GM12872 (cell line): Measurements from ENCODE around the gene ADCY2.

Experiments
- TF ChIP-seq, protein P1 (sequence below): IDR thresholded peaks from 3 replicates; pipeline ENCODE4 v1.5.1; 2011; ENCODE audit warnings: low read depth, mild to moderate bottlenecking, low read length, moderate library complexity; ENCODE audit not compliant: insufficient read depth

Gene ADCY2

DNA sequence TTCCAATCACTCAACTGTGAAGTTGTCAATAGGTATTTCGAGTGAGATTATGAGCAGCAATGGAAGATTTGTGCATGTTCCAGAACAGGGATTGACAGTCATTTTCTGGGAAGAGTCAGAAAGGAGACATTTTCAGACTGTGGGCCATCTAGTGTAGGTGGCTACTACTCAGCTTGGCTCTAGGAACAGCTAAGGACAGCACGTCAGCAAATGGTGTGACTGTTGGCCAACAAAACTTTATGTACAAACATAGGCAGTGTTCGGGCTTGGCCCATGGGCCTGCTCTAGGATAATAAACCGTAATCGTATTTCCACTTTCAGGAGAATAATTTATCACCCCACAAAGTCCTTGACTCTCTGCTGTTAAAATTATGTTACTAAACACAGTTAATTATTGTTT lies 143.6 kb downstream of the ADCY2 start:
- TF ChIP-seq, protein P1, sequence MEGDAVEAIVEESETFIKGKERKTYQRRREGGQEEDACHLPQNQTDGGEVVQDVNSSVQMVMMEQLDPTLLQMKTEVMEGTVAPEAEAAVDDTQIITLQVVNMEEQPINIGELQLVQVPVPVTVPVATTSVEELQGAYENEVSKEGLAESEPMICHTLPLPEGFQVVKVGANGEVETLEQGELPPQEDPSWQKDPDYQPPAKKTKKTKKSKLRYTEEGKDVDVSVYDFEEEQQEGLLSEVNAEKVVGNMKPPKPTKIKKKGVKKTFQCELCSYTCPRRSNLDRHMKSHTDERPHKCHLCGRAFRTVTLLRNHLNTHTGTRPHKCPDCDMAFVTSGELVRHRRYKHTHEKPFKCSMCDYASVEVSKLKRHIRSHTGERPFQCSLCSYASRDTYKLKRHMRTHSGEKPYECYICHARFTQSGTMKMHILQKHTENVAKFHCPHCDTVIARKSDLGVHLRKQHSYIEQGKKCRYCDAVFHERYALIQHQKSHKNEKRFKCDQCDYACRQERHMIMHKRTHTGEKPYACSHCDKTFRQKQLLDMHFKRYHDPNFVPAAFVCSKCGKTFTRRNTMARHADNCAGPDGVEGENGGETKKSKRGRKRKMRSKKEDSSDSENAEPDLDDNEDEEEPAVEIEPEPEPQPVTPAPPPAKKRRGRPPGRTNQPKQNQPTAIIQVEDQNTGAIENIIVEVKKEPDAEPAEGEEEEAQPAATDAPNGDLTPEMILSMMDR: no peak

DNA sequence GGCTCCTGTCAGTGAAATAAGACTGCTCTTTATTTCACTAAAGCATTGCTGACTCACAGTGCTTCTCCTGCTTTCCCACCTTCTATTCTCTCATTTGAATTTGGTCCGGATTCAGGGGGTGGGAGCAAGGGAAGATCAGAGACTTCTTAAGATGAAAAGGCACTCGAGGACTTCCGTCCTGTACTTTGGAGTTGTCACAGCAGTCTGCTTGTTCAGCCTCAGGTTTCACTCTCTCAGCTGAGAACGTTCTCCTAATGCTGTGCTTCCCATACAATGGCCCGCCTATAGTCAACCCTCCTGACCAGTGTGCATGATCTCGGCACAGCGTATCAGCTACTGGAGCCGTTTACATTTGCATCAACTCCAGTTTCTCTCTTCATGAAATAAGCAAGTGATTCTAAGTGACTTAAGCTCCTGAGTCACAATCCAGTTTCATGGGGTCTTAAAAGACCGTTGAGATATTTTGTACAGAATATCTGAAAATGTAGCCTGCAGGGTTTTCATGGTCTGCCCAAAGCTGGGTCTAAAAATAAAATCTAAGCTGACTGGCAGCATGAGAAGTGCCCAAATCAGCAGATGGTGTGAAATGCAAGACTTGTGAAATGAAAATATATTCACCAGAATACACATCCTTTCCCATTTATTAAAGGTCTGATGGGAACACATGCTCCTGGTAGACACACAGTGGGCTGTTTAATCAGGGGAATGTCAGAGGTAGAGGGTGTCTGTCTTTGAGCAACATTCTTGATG lies 145.0 kb downstream of the ADCY2 start:
- TF ChIP-seq, protein P1: no peak

DNA sequence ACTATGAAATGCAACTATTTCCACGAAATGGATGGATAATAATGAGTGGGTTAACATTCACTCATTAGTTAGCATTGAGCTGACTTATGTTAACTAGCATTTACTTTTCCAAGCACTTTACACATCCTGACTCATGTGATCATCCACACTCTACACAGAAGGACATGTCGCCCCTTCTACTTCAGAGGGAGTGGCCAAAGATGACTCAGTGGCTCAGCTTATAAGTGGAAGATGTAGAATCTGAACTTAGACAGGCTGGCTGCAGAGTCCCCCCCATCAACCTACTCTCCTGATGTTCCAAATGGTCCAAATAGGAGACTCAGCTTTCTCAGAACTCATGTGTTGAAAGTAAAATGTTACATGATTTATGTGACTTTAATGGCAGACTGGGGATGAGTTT lies 146.0 kb downstream of the ADCY2 start:
- TF ChIP-seq, protein P1: no peak

DNA sequence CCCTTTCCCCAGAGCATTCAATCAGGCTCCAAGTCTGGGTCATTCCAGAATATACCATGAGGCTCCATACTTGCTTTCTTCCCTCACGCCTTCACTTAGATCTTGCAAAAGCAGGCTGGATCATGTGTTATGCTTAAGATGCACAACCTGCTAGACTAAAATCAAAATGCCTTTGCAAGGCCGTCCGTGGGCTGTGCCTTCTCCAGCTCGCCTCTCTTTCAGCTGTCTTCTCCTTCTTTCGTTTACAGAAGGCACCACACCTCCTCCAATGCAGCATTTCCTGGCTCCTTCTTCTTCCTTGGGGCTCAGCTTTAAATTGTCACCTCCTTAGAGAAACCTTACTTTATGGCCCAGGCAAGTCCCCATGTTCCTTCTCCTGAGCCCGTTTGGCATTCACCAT lies 150.6 kb downstream of the ADCY2 start:
- TF ChIP-seq, protein P1: no peak

DNA sequence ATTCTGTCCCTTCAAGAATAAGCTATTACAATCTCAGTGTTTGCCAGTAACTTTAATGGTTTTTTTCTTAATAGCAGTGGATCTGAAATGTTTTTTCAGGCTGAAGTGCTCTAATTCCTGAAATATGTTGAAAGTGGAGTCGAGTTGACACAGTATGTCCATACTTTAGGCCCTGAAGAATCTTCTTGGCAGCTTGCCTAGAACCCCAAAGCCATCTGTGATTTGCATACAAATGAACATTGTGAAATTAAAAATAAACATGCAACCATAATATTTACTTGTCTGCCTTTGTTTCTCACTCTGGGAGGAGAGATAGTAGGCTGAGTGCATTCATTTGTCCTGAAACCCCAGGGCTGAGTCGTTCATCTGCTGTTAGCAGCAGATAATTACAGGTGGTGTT lies 152.7 kb downstream of the ADCY2 start:
- TF ChIP-seq, protein P1: no peak

DNA sequence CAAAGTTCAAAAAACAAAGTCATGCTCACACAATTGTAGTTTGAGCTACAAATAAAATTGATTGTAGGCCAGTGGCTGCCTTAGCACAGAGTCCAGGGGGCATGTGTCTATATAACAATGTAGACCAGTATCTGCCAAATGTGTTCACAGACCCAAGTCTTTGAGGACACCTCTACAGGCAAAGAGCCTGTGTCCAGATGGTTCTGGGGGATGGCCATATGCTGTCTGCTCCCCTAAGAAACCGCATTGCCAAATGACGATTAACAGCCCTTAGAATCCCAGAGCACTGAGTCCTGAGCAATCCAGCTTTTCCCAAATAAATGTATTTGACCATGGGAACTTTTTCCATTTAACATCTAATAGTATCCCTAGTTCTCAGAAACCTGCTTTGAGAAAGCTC lies 169.6 kb downstream of the ADCY2 start:
- TF ChIP-seq, protein P1: no peak

DNA sequence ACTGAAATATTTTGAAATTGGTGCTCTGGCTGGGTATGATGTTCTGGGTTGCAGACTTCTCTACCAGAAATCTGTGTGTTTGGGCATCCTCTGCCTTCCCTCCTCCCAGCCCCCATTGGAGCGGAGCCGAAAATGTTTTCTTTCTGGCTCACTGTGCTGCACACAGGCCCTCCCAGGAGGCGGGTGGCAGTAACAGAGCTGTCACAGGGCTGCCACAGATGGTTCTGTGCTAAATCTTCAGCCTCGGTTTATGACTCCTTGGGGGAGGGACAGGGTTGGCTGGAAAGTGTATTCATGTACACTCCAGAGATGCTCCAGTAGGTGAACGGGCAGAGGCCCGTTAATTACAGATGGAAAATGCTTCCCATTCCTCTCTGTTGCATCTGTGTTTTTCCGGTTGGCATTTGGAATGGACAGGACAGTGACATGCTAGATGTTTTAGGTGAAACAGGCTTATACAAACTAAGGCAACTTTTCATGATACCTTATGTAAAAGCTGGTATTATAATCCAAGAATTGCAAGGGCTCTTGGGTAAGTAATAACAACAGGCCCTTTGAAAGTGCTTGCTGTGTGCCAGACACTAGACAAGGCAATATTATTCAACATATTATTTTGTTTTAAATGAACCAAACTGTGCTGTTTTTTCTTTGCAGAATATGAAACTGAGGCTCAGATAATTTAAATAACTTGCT lies 180.2 kb downstream of the ADCY2 start:
- TF ChIP-seq, protein P1: no peak
